ENCODE results near the gene ZNF862.

The ZNF862 gene

GRCh38 chr7:149809215-149809614 is 29.0 kb upstream of the ZNF862 start:
- no peak for ATAC-seq (ENCODE audit: insufficient read depth, low read depth)
- Histone ChIP-seq H3K27ac (ENCODE audit: low read length) (no peak overlapping the region), H3K9ac (ENCODE audit: low read depth, low read length) (no peak overlapping the region), H2AFZ (ENCODE audit: low read depth, low read length) (no peak overlapping the region), H3K36me3 (ENCODE audit: insufficient read depth, low read length) (no peaks in the 10 kb centered on the region), H3K9me3 (ENCODE audit: insufficient read depth, low read length, severe bottlenecking) (no peaks in the 10 kb centered on the region), H3K4me3 (ENCODE audit: low read depth in 1 of 2, low read length in 2 of 2) (no peak overlapping the region), H3K27me3 (ENCODE audit: insufficient read depth, low read length, poor library complexity) (peaks cover 8% of the 10 kb centered on the region), H3K4me2 (ENCODE audit: insufficient read depth, low read length) (no peak overlapping the region), H3K79me2 (ENCODE audit: insufficient read depth, low read length) (no peaks in the 10 kb centered on the region), H4K20me1 (ENCODE audit: insufficient read depth, low read length) (no peaks in the 10 kb centered on the region), H3K4me1 (ENCODE audit: insufficient read depth, low read length) (no peaks in the 10 kb centered on the region)
- DNase-seq = no peak
- TF ChIP-seq CTCF (IDR thresholded peaks at IDR 0.05; ENCODE audit: borderline replicate concordance, extremely low read depth, low read length, poor library complexity, severe bottlenecking) = no peak
- no peak for TF ChIP-seq EZH2 (IDR thresholded peaks at IDR 0.05; ENCODE audit: borderline replicate concordance, low read depth, low read length, severe bottlenecking)

GRCh38 chr7:149811221-149811620 is 27.0 kb upstream of the ZNF862 start:
- DNase-seq = no peak
- no peak overlapping the region for H2AFZ ChIP-seq (ENCODE audit: low read depth, low read length)
- no peaks in the 10 kb centered on the region for H3K79me2 ChIP-seq (ENCODE audit: insufficient read depth, low read length)

GRCh38 chr7:149811831-149812490 is 26.2 kb upstream of the ZNF862 start:
- H2AFZ ChIP-seq (ENCODE audit: low read depth, low read length) = no peak overlapping the region
- H3K4me3 ChIP-seq (ENCODE audit: low read depth in 1 of 2, low read length in 2 of 2) = no peak overlapping the region
- H3K27ac ChIP-seq (ENCODE audit: low read length) = no peak overlapping the region
- H3K9me3 ChIP-seq (ENCODE audit: insufficient read depth, low read length, severe bottlenecking) = no peaks in the 10 kb centered on the region
- no peak for TF ChIP-seq EZH2 (IDR thresholded peaks at IDR 0.05; ENCODE audit: borderline replicate concordance, low read depth, low read length, severe bottlenecking)
- TF ChIP-seq CTCF (IDR thresholded peaks at IDR 0.05; ENCODE audit: borderline replicate concordance, extremely low read depth, low read length, poor library complexity, severe bottlenecking) = no peak
- H3K36me3 ChIP-seq (ENCODE audit: insufficient read depth, low read length) = no peaks in the 10 kb centered on the region
- no peak overlapping the region for H3K9ac ChIP-seq (ENCODE audit: low read depth, low read length)
- H3K4me2 ChIP-seq (ENCODE audit: insufficient read depth, low read length) = no peak overlapping the region
- no peaks in the 10 kb centered on the region for H3K79me2 ChIP-seq (ENCODE audit: insufficient read depth, low read length)
- peaks cover 4% of the 10 kb centered on the region for H3K27me3 ChIP-seq (ENCODE audit: insufficient read depth, low read length, poor library complexity)
- DNase-seq (no peak), ATAC-seq (ENCODE audit: insufficient read depth, low read depth) (no peak)
- no peaks in the 10 kb centered on the region for H4K20me1 ChIP-seq (ENCODE audit: insufficient read depth, low read length)
- no peaks in the 10 kb centered on the region for H3K4me1 ChIP-seq (ENCODE audit: insufficient read depth, low read length)

More at GRCh38 chr7:149811221-149811620, 27.0 kb upstream of the ZNF862 start:
- no peaks in the 10 kb centered on the region for H3K36me3 ChIP-seq (ENCODE audit: insufficient read depth, low read length)
- H3K9ac ChIP-seq (ENCODE audit: low read depth, low read length) = no peak overlapping the region
- ATAC-seq (ENCODE audit: insufficient read depth, low read depth) = no peak
- no peaks in the 10 kb centered on the region for H4K20me1 ChIP-seq (ENCODE audit: insufficient read depth, low read length)
- no peak overlapping the region for H3K27ac ChIP-seq (ENCODE audit: low read length)
- H3K9me3 ChIP-seq (ENCODE audit: insufficient read depth, low read length, severe bottlenecking) = no peaks in the 10 kb centered on the region
- H3K4me3 ChIP-seq (ENCODE audit: low read depth in 1 of 2, low read length in 2 of 2) = no peak overlapping the region
- peaks cover 4% of the 10 kb centered on the region for H3K27me3 ChIP-seq (ENCODE audit: insufficient read depth, low read length, poor library complexity)
- TF ChIP-seq EZH2 (IDR thresholded peaks at IDR 0.05; ENCODE audit: borderline replicate concordance, low read depth, low read length, severe bottlenecking) (no peak), CTCF (IDR thresholded peaks at IDR 0.05; ENCODE audit: borderline replicate concordance, extremely low read depth, low read length, poor library complexity, severe bottlenecking) (peak; percentile 50)
- no peak overlapping the region for H3K4me2 ChIP-seq (ENCODE audit: insufficient read depth, low read length)
- no peaks in the 10 kb centered on the region for H3K4me1 ChIP-seq (ENCODE audit: insufficient read depth, low read length)
